GM21447 (cell line): Measurements from ENCODE around the gene RXFP4.
"Not testable (repeated sequence)": the region's sequence is repeated elsewhere in the genome, so short reads cannot be mapped to it uniquely, and the experiment has no call there.

ENCODE experiments used
- ATAC-seq: cut with Tn5 transposase; IDR thresholded peaks from one replicate; pipeline ENCODE4 v1.9.1; 2021; ENCODE audit not compliant: unreplicated experiment

Gene RXFP4

GRCh38 chr1:155976913-155977689 lies 35.7 kb downstream of the RXFP4 start:
- ATAC-seq: no peak

- ATAC-seq: no peak
Observed at GRCh38 chr1:155977690-155978324, 36.4 kb downstream of the RXFP4 start.

GRCh38 chr1:155978325-155978972 lies 37.0 kb downstream of the RXFP4 start, which contains the start of gene ARHGEF2:
Gene ARHGEF2, minus strand, starts transcription at chr1:155978547. Its CDS starts 120 bp downstream, at chr1:155978427.
- peak; percentile 45 for ATAC-seq

GRCh38 chr1:155978973-155979429 lies 37.6 kb downstream of the RXFP4 start:
- ATAC-seq: no peak

GRCh38 chr1:155979597-155980343 lies 38.3 kb downstream of the RXFP4 start:
- ATAC-seq: no peak

GRCh38 chr1:155981266-155982088 lies 40.0 kb downstream of the RXFP4 start:
- no peak for ATAC-seq

- ATAC-seq: no peak
Observed at GRCh38 chr1:155982106-155982505, 40.7 kb downstream of the RXFP4 start.

GRCh38 chr1:155983191-155984024 lies 42.0 kb downstream of the RXFP4 start:
- no peak for ATAC-seq

GRCh38 chr1:155984341-155984740 lies 42.9 kb downstream of the RXFP4 start:
- ATAC-seq: no peak

- ATAC-seq: not testable (repeated sequence)
Observed at GRCh38 chr1:155984903-155985645, 43.6 kb downstream of the RXFP4 start.

- ATAC-seq: no peak
Observed at GRCh38 chr1:155989242-155990004, 48.0 kb downstream of the RXFP4 start.

- no peak for ATAC-seq
Observed at GRCh38 chr1:155990005-155990739, 48.7 kb downstream of the RXFP4 start.
